BLaER1 (cell line): ENCODE data around the gene NFIC.
A peak's percentile ranks its signal among the peaks of the same experiment; 100 is the strongest.
"Not testable (repeated sequence)": the region's sequence is repeated elsewhere in the genome, so short reads cannot be mapped to it uniquely, and the experiment has no call there.

Experiments used
- H3K27ac ChIP-seq: shearing (Covaris generic); formaldehyde crosslinking; 2 replicates; pipeline ENCODE4 v1.8.1; 2022
- H3K27me3 ChIP-seq: shearing (Covaris generic); formaldehyde crosslinking; 2 replicates; pipeline ENCODE4 v1.8.1; 2022
- H3K36me3 ChIP-seq: shearing (Covaris generic); formaldehyde crosslinking; 2 replicates; pipeline ENCODE4 v1.8.1; 2022
- H3K4me1 ChIP-seq: shearing (Covaris generic); formaldehyde crosslinking; 2 replicates; pipeline ENCODE4 v1.8.1; 2022
- H3K4me2 ChIP-seq: shearing (Covaris generic); formaldehyde crosslinking; 2 replicates; pipeline ENCODE4 v1.8.1; 2022
- H3K4me3 ChIP-seq: shearing (Covaris generic); formaldehyde crosslinking; 2 replicates; pipeline ENCODE4 v1.8.1; 2022
- H3K9ac ChIP-seq: shearing (Covaris generic); formaldehyde crosslinking; 2 replicates; pipeline ENCODE4 v1.8.1; 2022
- H3K9me3 ChIP-seq: shearing (Covaris generic); formaldehyde crosslinking; 2 replicates; pipeline ENCODE4 v1.8.1; 2022
- H4K20me1 ChIP-seq: shearing (Covaris generic); formaldehyde crosslinking; 2 replicates; pipeline ENCODE4 v1.8.1; 2022
- Cebpa-rat ChIP-seq: shearing (Covaris generic); IDR thresholded peaks from 2 replicates; pipeline ENCODE4 v1.8.1; 2022

NFIC gene

DNA sequence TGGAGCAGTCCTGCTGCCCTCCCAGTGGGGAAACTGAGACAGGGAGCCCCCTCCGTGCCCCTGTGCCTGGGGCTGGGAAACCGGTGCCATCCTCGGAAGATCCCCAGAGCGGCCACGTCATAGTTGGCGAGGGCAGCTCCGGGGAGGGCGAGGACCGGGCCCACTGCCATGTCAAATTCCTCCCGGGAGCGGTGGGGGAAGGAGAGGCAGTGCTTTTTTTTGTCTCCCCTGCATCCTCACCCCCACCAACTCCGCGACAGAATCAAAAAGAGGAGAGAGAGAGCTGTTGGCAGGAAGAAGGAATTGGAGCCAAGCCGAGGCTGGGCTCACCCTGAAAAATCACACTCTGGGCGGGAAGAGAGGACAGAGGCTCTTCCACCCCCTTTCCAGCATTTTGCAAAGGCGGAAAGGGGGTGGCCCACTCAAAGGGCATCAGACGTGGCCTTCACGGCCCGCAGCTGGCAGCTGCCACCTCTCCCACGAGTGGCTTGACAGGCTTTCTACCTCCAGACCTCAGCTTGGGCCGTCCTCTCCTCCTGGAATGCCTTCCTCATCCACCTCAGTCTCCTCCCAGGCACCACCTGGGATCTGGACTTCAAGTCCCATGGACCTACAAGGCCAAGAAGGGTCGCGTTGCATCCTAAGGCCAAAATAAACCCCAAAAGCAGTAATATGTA, 19.6 kb upstream of the NFIC start:
- TF ChIP-seq Cebpa-rat, result no peak
- no peak overlapping the region for H3K4me3 ChIP-seq
- H3K36me3 ChIP-seq, result no peaks in the 10 kb centered on the region
- no peaks in the 10 kb centered on the region for H4K20me1 ChIP-seq
- H3K4me2 ChIP-seq, result no peak overlapping the region
- no peak overlapping the region; the same call in 1 of the 2 replicates for H3K9ac ChIP-seq
- no peaks in the 10 kb centered on the region for H3K9me3 ChIP-seq
- no peak overlapping the region; the same call in 1 of the 2 replicates for H3K27ac ChIP-seq
- peaks cover 40% of the 10 kb centered on the region for H3K4me1 ChIP-seq
- H3K27me3 ChIP-seq, result no peaks in the 10 kb centered on the region

DNA sequence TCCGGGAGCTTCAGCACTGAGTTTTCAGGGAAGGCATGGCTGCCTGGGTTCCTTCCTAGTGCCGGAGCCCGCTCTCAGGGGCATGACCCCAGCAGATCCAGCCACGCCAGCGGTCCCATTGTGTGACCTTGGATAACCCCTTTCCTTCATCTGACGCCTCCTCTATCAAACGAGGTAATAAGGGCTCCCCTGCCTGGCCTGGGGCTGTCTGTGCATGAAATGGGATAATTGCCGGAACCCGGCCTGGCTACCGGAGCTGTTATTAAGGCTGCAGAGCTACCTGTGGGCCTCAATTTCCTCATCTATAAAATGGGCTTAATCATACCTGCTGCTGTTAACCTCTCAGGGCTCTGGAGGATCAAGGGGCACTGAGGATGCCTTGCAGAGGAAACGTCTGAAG, 18.3 kb upstream of the NFIC start:
- peaks cover 35% of the 10 kb centered on the region for H3K4me1 ChIP-seq
- H3K27ac ChIP-seq, result no peak overlapping the region
- no peaks in the 10 kb centered on the region for H3K36me3 ChIP-seq
- H3K9ac ChIP-seq, result no peak overlapping the region
- no peak overlapping the region for H3K4me2 ChIP-seq
- no peaks in the 10 kb centered on the region for H4K20me1 ChIP-seq
- no peak overlapping the region for H3K4me3 ChIP-seq
- TF ChIP-seq Cebpa-rat, result no peak
- no peaks in the 10 kb centered on the region for H3K27me3 ChIP-seq
- H3K9me3 ChIP-seq, result no peaks in the 10 kb centered on the region

DNA sequence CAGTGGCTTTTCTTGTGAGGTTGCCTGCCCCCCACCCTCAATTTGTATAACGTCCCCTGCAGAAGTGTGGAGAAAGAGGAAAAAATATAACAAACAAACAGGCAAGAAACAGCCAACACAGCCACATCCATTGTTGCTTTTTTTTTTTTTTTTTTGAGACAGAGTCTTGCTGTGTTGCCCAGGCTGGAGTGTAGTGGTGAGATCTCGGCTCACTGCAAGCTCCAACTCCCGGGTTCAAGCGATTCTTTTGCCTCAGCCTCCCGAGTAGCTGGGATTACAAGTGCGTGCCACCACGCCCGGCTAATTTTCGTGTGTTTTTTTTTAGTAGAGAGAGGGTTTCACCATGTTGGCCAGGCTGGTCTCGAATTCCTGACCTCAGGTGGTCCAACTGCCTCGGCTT, 17.9 kb upstream of the NFIC start:
- not testable (repeated sequence) for H3K36me3 ChIP-seq, H3K9me3 ChIP-seq, H4K20me1 ChIP-seq, H3K27ac ChIP-seq, H3K4me2 ChIP-seq, H3K9ac ChIP-seq, H3K27me3 ChIP-seq, H3K4me3 ChIP-seq
- peaks cover 31% of the 10 kb centered on the region for H3K4me1 ChIP-seq

DNA sequence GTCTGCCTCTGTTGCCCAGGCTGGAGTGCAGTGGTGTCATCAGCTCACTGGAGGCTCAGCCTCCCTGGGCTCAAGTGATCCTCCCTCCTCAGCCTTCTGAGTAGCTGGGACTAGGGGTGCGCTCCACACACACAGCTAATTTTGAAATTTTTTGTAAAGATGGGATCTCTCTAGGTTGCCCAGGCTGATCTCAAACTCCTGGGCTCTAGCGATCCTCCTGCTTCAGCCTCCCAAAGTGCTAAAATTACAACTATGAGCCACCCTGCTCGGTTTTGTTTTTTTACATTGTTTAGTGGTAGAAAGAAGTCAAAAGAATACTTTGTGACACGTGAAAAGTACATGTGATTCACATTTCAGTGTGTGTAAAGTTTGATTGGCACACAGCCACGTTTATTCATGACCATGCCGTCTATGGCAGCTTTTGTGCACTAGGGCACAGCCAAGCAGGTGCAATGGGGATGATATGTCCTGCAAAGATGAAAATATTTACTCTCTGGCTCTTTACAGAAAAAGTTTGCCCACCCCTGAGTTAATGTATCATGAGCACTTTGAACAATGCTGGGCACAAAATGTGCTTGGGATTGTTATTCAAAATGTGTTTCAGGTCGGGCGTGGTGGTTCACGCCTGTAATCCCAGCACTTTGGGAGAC, 16.2 kb upstream of the NFIC start:
- H3K9ac ChIP-seq, result no peak overlapping the region
- 0 out of 2 replicates have a peak, but pooled peaks cover 6% of the 10 kb centered on the region for H3K9me3 ChIP-seq
- no peak overlapping the region for H3K4me3 ChIP-seq
- peaks cover 24% of the 10 kb centered on the region for H3K4me1 ChIP-seq
- no peak for TF ChIP-seq Cebpa-rat
- no peaks in the 10 kb centered on the region for H4K20me1 ChIP-seq
- H3K27ac ChIP-seq, result no peak overlapping the region
- H3K27me3 ChIP-seq, result no peaks in the 10 kb centered on the region
- no peaks in the 10 kb centered on the region for H3K36me3 ChIP-seq
- no peak overlapping the region for H3K4me2 ChIP-seq

DNA sequence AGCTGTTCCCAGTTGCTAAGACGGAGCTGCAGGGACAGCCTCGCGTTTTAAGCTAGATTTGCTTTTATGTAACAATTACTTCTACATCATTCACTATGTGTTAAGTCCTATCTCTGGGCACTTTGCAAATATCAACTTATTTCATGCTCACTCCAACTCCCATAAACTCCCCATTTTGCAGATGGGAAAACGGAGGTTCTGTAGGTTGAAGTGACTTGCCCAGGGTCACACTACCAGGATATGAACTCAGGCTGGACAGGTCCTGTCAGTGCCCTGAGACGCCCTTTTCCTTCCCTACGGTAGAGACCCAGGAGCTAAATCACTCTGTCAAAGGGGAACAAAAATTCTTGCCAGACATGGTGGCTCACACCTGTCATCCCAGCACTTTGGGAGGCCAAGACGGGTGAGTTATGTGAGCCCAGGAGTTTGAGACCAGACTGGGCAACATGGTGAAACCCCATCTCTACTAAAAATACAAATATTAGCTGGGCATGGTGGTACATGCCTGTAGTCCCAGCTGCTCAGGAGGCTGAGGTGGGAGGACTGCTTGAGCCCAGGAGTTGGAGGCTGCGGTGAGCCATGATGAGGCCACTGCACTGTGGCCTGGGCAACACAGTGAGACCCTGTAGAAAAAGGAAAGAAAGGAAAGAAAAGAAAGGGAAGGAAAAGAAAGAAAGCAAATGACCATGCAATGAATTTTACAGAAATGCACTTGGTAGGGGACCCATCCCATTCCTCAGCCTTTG, 14.5 kb upstream of the NFIC start:
- no peaks in the 10 kb centered on the region for H3K27me3 ChIP-seq
- no peaks in the 10 kb centered on the region for H3K36me3 ChIP-seq
- no peak overlapping the region for H3K27ac ChIP-seq
- peaks cover 15% of the 10 kb centered on the region for H3K4me1 ChIP-seq
- H3K4me2 ChIP-seq, result no peak overlapping the region
- H3K9me3 ChIP-seq, result 0 out of 2 replicates have a peak, but pooled peaks cover 6% of the 10 kb centered on the region
- no peak overlapping the region for H3K4me3 ChIP-seq
- no peaks in the 10 kb centered on the region for H4K20me1 ChIP-seq
- H3K9ac ChIP-seq, result no peak overlapping the region
- no peak for TF ChIP-seq Cebpa-rat

DNA sequence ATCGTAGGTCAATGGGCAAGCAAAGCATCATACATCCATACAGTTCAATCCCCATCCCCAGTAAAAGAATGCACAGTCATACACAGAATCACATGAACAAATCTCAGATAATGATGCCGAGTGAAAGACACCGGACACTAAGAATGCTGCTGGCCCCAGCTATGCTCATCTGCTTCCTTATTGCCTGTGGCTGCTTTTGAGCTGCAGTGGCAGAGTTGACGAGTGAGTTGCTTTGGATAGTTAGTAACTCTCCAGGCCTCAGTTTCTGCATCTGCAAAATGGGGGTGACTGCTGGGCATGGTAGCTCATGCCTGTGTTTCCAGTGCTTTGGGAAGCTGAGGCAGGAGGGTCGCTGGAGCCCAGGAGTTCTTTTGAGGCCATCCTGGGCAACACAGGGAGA, 12.9 kb upstream of the NFIC start:
- Histone ChIP-seq H3K9me3 (0 out of 2 replicates have a peak, but pooled peaks cover 6% of the 10 kb centered on the region), H3K27ac (no peak overlapping the region), H3K4me3 (no peak overlapping the region), H3K9ac (no peak overlapping the region), H3K36me3 (no peaks in the 10 kb centered on the region), H4K20me1 (no peaks in the 10 kb centered on the region), H3K4me2 (no peak overlapping the region), H3K27me3 (no peaks in the 10 kb centered on the region; the same call in 1 of the 2 replicates), H3K4me1 (peaks cover 28% of the 10 kb centered on the region)
- no peak for TF ChIP-seq Cebpa-rat

DNA sequence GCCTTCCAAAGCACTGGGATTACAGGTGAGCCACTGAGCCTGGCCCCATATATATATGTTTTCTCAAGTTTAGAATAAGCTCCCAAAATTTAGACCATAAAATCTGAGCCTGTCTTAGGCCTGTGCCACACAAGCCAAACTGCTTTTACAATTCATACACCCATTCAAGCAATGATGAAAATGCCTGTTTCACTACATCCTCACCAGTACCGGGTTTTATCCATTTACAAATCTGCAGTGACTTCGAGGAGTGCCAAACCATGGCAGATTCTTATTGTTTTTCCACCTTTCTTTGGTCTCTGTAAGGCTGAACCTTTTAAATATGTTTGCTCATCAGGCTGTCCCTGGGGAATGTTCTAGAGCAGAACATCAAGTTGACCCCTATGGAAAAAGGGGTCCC, 9.6 kb upstream of the NFIC start:
- no peak overlapping the region for H3K27ac ChIP-seq
- no peaks in the 10 kb centered on the region; the same call in 1 of the 2 replicates for H3K27me3 ChIP-seq
- H3K4me2 ChIP-seq, result no peak overlapping the region
- H3K9ac ChIP-seq, result no peak overlapping the region
- no peak for TF ChIP-seq Cebpa-rat
- H3K36me3 ChIP-seq, result no peaks in the 10 kb centered on the region
- H3K4me1 ChIP-seq, result peaks cover 20% of the 10 kb centered on the region
- H3K9me3 ChIP-seq, result 0 out of 2 replicates have a peak, but pooled peaks cover 6% of the 10 kb centered on the region
- H4K20me1 ChIP-seq, result peaks cover 4% of the 10 kb centered on the region
- no peak overlapping the region for H3K4me3 ChIP-seq

DNA sequence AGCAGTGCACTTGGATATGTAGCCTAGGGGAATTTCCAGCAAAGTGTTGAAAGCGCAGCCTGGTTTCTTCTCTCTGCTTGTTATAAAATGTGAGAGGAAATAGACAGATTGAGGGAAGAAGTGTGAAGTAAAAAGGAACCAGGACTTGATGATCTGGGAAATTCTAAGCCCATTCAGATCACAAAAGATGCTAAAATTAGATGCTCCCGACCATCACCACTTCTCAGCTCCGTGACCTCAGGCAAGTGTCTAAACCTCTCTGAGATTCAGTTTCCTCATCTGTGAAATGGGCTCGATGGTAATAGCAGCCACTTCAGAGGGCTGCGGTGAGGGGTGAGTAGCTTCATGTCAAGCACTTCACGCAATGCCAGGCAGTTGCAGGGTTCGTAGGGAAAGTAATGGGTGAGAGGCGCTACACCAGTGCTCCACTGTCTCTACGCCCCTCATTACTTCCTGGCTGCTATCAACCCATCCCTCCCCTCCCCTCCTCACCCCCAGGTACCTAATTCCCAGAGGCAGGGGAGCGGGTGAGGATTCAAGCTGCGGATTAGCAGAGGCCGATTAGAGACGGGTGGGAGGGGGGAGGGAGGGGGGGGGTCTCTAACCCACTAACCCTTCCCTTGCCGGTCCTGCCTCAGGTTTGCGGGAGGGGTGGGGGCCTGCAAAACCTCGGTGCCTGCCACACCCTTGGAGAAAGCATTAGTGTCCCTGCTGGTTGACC, 9.0 kb upstream of the NFIC start:
- Histone ChIP-seq H3K27ac (no peak overlapping the region), H3K9me3 (0 out of 2 replicates have a peak, but pooled peaks cover 6% of the 10 kb centered on the region), H3K9ac (no peak overlapping the region), H3K27me3 (no peaks in the 10 kb centered on the region; the same call in 1 of the 2 replicates), H3K4me3 (no peak overlapping the region; the same call in 1 of the 2 replicates), H3K4me2 (peak overlapping the region; percentile 98), H3K36me3 (no peaks in the 10 kb centered on the region), H4K20me1 (peaks cover 11% of the 10 kb centered on the region), H3K4me1 (peaks cover 27% of the 10 kb centered on the region)
- no peak for TF ChIP-seq Cebpa-rat

DNA sequence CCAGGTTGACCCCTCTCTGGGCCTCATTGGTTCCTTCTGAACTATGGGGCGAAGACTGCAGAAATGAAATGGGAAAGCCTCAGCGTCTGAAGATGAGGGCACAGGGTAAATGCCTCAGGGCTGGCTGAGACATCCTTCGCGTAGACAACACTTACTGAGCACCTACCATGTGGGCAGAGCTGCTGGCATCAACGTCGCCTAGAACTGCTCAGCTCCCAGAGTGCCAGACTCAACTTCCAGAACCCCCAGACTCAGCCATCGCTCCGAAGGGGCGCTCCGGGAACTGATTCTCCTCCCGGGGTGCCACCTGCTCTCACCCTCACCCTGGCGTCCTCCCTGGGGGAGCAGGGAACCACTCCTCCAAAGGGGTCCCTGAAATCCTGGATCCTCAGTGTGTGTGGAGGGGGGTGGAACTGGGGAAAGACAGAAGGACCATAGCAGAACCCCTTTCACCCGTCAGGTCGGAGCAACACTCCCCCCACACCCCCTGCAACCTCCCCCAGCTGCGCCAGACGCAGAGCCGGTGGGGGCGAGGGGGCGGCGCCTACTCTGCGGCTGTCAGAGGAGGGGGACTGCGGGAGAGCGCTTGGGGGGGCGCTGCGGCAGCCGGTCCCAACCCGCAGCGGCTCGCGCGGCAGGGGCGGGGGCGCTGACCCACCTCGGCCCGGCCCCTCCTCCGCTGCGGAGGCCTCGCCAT, 8.2 kb upstream of the NFIC start:
- Histone ChIP-seq H3K27ac (peak overlapping the region; percentile 92; the same call in 1 of the 2 replicates), H3K4me1 (peaks cover 34% of the 10 kb centered on the region), H3K36me3 (no peaks in the 10 kb centered on the region), H3K27me3 (no peaks in the 10 kb centered on the region; the same call in 1 of the 2 replicates), H3K4me2 (peak overlapping the region; percentile 98), H3K4me3 (peak overlapping the region; percentile 83), H3K9ac (peak overlapping the region; percentile 91), H3K9me3 (0 out of 2 replicates have a peak, but pooled peaks cover 6% of the 10 kb centered on the region), H4K20me1 (peaks cover 16% of the 10 kb centered on the region)
- no peak for TF ChIP-seq Cebpa-rat
